AG10803 (cell line): ENCODE data around the gene PARP1.

Experiments used
- DNase-seq: peaks from one replicate; pipeline ENCODE4 v3.0.0; 2010; ENCODE audit warnings: low read depth
- H3K4me3 ChIP-seq: 2 replicates; pipeline ENCODE4 v1.5.1; 2011; ENCODE audit warnings: mild to moderate bottlenecking, low read length, control low read depth
- TF ChIP-seq, protein P1 (sequence below): conservative IDR thresholded peaks from 2 replicates; pipeline ENCODE4 v1.5.1; 2011; ENCODE audit warnings: mild to moderate bottlenecking, low read length, control low read depth, inconsistent platforms

PARP1 gene

DNA sequence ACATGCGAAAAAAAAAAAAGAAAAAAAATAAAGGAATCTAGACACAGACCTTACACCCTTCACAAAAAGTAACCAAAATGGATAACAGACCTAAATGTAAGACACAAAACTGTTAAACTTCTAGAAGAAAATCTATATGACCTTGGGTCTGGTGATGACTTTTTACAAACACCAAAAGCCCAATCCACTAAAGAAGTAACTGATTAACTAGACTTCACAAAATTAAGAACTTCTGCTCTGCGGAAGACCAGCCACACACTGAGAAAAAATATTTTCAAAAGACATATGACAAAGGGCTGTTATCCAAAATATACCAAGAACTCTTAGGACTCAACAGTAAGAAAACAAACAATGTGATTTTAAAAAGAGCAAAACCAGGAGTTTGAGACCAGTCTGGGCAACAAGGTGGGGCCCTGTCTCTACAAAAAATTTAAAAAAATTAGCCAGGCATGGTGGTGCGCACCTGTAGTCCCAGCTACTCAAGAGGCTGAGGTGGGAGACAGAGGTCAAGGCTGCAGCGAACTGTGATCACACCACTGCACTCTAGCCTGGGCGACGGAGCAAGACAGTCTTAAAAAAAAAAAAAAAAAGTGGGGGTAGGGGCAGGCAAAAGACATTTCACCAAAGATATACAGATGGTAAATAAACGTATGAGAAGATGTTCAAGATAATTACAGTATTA lies 9.8 kb downstream of the PARP1 start:
- no peak overlapping the region for H3K4me3 ChIP-seq
- DNase-seq: no peak
- TF ChIP-seq, protein P1, sequence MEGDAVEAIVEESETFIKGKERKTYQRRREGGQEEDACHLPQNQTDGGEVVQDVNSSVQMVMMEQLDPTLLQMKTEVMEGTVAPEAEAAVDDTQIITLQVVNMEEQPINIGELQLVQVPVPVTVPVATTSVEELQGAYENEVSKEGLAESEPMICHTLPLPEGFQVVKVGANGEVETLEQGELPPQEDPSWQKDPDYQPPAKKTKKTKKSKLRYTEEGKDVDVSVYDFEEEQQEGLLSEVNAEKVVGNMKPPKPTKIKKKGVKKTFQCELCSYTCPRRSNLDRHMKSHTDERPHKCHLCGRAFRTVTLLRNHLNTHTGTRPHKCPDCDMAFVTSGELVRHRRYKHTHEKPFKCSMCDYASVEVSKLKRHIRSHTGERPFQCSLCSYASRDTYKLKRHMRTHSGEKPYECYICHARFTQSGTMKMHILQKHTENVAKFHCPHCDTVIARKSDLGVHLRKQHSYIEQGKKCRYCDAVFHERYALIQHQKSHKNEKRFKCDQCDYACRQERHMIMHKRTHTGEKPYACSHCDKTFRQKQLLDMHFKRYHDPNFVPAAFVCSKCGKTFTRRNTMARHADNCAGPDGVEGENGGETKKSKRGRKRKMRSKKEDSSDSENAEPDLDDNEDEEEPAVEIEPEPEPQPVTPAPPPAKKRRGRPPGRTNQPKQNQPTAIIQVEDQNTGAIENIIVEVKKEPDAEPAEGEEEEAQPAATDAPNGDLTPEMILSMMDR: no peak

DNA sequence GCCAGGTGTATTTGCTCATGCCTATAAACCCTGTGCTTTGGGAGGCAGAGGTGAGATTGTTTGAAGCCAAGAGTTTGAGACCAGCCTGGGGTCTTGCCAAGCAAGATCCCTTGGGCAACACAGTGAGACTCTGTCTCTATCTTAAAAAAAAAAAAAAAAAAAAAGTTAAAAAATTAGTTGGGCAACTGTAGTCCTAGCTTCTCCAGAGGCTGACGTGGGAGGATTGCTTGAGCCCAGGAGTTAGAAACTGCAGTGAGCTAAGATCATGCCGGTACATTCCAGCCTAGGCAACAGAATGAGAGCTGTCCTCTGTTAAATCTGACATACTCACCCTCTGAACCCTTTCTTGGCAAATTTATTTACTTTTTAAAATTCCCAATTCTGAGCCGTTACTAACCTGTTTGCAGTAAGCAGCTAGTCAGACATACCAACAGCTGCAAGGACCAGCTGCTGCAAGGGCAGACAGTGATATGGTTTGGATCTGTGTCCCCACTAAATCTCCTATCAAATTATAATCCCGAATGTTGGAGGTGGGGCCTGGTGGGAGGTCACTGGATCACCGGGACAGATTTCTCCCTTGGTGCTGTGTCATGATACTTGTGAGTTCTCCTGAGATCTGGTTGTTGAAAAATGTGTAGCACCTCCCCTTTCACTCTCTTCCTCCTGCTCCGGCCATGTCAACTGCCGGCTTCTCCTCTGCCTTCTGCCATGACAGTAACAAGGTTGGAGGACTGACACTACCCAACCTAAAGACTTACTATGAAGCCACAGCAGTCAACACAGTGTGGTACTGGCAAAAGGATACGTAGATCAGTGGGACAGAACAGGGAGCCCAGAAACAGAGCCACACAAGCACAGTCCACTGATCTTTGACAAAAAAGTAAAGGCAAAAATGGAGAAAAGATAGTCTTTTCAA lies 10.6 kb downstream of the PARP1 start:
- TF ChIP-seq, protein P1: no peak
- no peak for DNase-seq
- H3K4me3 ChIP-seq: no peak overlapping the region

DNA sequence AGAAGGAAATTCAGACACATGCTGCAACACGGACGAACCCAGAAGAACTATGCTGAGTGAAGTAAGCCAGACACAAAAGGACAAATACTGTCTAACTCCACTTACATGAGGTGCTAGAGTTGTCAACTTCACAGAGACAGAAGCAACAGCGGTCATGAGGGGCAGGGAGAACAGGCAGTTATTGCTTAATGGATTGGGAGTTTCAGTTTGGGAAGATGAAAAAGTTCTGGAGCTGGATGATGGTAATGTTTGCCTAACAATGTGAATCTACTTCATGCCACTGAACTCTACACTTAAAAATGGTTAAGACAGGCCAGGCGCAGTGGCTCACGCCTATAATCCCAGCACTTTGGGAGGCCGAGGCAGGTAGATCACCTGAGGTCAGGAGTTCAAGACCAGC lies 12.1 kb downstream of the PARP1 start:
- H3K4me3 ChIP-seq: no peak overlapping the region
- DNase-seq: no peak
- TF ChIP-seq, protein P1: no peak

DNA sequence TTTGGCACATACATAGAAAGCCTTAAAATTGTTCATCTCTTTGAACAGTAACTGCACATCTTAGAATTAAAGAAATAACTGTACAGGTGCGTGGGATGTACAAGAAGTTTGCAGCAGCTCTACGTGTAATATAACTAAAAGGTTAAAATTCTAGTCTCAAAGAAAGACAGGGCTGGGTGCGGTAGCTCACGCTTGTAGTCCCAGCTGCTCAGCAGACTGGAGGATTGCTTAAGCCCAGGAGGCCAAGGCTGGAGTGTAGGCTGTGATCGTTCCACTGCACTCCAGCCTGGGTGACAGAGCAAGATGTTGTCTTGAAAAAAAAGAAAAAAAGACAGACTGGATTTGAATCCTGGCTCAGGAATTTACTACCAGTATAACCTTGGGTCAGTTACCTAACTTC lies 13.4 kb downstream of the PARP1 start:
- TF ChIP-seq, protein P1: no peak
- H3K4me3 ChIP-seq: no peak overlapping the region

DNA sequence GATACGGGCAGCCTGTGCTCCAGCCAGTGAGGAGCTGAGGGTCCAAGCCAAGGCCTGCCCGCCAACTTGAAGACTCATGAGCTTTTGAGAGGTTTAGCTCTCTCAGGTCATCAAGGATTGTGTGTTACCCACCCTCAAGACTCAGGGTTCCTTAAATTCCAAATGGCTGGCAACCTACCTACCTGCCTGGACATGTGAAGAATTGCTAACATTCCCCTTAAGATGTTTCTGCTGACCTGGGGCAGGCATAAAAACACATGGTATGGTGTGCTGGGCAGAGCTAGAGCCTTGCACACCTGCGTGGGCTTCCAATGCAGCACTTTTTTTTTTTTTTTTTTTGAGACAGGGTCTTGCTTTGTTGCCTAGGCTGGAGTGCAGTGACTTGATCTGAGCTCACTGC lies 17.2 kb downstream of the PARP1 start:
- TF ChIP-seq, protein P1: no peak
- H3K4me3 ChIP-seq: no peak overlapping the region
- no peak for DNase-seq

More for the DNA sequence above, 13.4 kb downstream of the PARP1 start:
- DNase-seq: no peak

DNA sequence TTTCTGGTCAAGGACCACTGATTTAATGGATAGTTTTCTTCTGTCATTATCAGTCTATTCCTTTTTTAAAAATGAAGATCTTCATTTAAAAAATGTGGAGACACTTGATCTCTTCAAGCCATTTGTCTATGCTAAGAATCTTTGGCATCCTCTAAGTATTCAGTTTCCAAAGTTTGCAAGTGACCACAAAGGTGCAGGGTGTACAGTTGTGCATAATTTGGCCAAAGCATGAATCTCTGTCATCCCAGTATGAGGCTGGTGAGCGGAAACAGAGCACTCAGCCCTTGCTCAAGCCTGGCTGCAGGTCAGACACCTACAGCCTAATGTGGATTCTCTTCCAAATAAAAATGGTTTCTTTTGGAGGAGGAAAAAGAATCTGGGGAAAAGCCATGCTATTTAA lies 19.8 kb downstream of the PARP1 start:
- TF ChIP-seq, protein P1: no peak
- no peak for DNase-seq
- no peak overlapping the region for H3K4me3 ChIP-seq
